ENCODE data around the gene MMP23B. TPM values are rescaled to one million over a fixed set of nuclear protein-coding genes. Genes with fewer than 3 reads are reported as not detected.
A peak's percentile ranks its signal among the peaks of the same experiment; 100 is the strongest.

MMP23B gene
- total RNA-seq, 1 donor from 2014 or later = 0.92 TPM

- no peak for ATAC-seq
Observed at GRCh38 chr1:1602968-1603506, 28.9 kb upstream of the MMP23B start.

GRCh38 chr1:1603671-1604373 lies 28.2 kb upstream of the MMP23B start:
- ATAC-seq = no peak

GRCh38 chr1:1604374-1605033 lies 27.5 kb upstream of the MMP23B start:
- no peak for ATAC-seq

- ATAC-seq = no peak
Observed at GRCh38 chr1:1605034-1605591, 26.9 kb upstream of the MMP23B start.

GRCh38 chr1:1605724-1606123 lies 26.2 kb upstream of the MMP23B start:
- ATAC-seq = no peak

- ATAC-seq = no peak
Observed at GRCh38 chr1:1606232-1606631, 25.7 kb upstream of the MMP23B start.

- ATAC-seq = no peak
Observed at GRCh38 chr1:1609822-1610485, 22.0 kb upstream of the MMP23B start.

- ATAC-seq = no peak
Observed at GRCh38 chr1:1610796-1611195, 21.2 kb upstream of the MMP23B start.

GRCh38 chr1:1612104-1612400 lies 19.9 kb upstream of the MMP23B start:
- no peak for ATAC-seq

GRCh38 chr1:1613509-1614082 lies 18.4 kb upstream of the MMP23B start:
- ATAC-seq = no peak

GRCh38 chr1:1614204-1614953 lies 17.6 kb upstream of the MMP23B start:
- ATAC-seq = peak; percentile 14

- ATAC-seq = no peak
Observed at GRCh38 chr1:1614954-1615255, 17.1 kb upstream of the MMP23B start.

GRCh38 chr1:1615256-1616044 lies 16.5 kb upstream of the MMP23B start, which contains the start of gene MIB2:
TSS of gene MIB2 (plus strand) at chr1:1615500. CDS start at chr1:1623453, 7,953 bp downstream.
- ATAC-seq = peak; percentile 93

- ATAC-seq = peak; percentile 49
Observed at GRCh38 chr1:1616045-1616790, 15.8 kb upstream of the MMP23B start.

- peak; percentile 0 for ATAC-seq
Observed at GRCh38 chr1:1616838-1617237, 15.1 kb upstream of the MMP23B start.

- no peak for ATAC-seq
Observed at GRCh38 chr1:1617516-1617915, 14.5 kb upstream of the MMP23B start.

- no peak for ATAC-seq
Observed at GRCh38 chr1:1617925-1618324, 14.0 kb upstream of the MMP23B start.

- no peak for ATAC-seq
Observed at GRCh38 chr1:1618396-1619068, 13.4 kb upstream of the MMP23B start.

GRCh38 chr1:1619917-1620361 lies 12.0 kb upstream of the MMP23B start:
- no peak for ATAC-seq

Measured in esophagus mucosa (tissue), 1 donor.